GM18526 (cell line): Measurements from ENCODE around the gene SYS1.

ENCODE experiments used
- POLR2A ChIP-seq: IDR thresholded peaks from 3 replicates; pipeline ENCODE4 v1.6.1; 2011; ENCODE audit not compliant: insufficient read length; ENCODE audit errors: extremely low read depth

Gene SYS1

DNA sequence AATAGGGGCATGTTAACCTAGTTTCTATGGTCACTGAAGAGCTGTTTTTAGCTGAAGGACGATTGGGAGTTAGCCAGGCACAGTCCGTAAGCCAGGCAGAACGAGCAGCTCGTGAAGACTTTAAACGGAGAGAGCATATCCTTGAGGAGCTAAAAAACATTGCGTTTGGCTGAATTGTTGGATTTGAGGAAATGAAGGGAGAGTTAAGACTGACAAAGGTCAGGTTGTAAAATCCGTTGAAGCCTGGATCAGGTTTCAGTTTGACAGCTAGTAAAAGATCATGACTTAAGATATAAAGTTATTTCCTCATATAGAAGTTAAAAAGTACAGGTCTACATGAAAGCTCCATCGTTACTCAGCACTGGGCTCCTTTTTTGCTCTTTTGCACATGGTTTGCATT, 47.9 kb downstream of the SYS1 start:
- no peak for TF ChIP-seq POLR2A

DNA sequence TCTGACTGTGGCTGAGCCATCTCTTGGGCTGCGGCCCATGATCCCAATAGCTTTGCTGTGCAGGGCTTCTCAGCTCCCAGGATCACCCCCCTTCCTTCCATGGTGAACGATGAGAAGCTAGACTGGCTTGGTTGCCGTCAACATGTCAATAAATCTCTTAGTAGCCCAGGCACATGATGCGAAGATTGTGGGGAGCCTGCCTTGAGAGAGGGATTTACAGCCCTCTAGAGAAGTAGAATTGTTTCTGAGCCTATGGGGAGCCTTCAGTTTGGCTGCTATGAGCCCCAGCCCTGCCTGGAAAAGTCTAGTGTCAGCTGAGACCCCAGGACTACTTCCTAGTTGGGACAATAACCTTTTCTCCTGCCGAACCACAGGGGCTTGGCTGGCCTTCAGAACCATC, 49.7 kb downstream of the SYS1 start:
- TF ChIP-seq POLR2A, result no peak

DNA sequence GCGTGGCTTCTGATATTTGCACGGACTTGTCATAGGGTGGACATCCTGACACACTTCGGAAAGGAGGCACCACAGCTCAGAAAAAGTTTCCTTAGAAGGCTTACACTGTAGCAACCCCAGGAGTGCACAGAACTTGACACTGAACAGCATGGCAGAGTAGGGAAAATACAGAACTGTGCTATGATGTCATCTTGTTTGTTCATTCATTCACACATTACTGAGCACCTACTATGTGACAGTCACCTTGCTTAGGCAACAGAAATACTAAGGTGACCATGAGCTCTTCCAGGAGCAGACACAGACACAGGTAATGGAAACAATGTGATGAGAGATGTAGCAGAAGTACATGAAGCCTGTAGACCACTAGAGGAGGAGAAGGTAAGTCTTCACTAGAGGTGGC, 50.5 kb downstream of the SYS1 start:
- TF ChIP-seq POLR2A, result no peak

DNA sequence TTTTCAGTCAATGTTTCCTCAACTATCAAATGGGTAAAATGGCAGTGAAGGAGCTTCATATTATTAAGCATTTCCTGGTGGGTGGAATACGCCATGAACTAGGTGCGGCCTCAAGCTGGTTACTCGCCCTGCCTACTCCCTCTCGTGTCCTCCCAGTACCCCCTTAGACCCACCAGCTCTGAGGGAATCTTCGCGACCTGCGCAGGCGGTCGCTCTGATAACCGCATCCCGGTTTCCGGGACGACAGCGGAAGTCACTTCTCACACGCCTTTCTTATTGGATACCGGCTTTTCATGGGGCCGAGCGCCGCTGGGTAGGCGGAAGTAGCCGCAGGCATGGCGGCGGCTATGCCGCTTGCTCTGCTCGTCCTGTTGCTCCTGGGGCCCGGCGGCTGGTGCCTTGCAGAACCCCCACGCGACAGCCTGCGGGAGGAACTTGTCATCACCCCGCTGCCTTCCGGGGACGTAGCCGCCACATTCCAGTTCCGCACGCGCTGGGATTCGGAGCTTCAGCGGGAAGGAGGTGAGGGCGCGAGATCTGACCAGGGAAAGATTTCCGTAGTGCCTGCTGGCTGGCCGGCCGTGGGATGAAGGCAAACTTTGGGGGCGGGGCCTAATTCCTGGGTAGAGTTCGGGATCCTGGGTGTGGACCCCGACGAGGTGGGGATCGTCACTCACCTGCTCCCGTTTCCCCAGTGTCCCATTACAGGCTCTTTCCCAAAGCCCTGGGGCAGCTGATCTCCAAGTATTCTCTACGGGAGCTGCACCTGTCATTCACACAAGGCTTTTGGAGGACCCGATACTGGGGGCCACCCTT, 53.1 kb downstream of the SYS1 start, which contains the start of gene PIGT:
Gene PIGT (plus strand): TSS at position 320 of the 816 bp plus-strand sequence. CDS start 16 bp downstream, at position 336.
- peak; percentile 96 for TF ChIP-seq POLR2A

DNA sequence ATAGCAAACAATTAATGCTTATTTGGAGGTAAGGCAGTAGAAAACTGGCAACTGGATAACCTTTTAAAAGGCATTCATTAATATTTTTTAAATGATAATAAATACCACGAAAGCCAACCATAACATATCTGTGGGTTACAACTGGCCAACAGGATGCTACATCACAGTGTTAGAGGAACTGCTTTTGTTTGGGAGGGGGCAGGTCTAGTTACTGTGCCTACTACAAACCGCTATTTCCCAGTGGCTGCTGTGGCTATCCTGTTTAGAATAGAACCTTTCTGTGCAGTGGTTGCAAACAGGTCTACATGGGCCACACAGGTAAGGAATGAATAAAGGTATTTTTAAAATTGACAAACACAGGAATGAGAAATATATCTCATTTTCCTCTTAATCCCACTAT, 54.0 kb downstream of the SYS1 start:
- no peak for TF ChIP-seq POLR2A
